HCT116 (cell line): ENCODE data around the gene MCAM.

ENCODE experiments used
- EGR1 ChIP-seq: IDR thresholded peaks from 2 replicates; pipeline ENCODE4 v1.6.1; 2012; ENCODE audit warnings: low read depth
- EZH2 ChIP-seq: fragments of 200-600 bp; sonication (generic); IDR thresholded peaks from 2 replicates; pipeline ENCODE4 v1.6.1; 2017; ENCODE audit warnings: antibody characterized with exemption, mixed run types
- EZH2phosphoT487 ChIP-seq: fragments of 200-600 bp; IDR thresholded peaks from 2 replicates; pipeline ENCODE4 v1.6.1; 2018; ENCODE audit warnings: antibody characterized with exemption, borderline replicate concordance
- TF ChIP-seq, protein P1 (sequence below), 3 experiments: fragments of 200-600 bp in 1 of 3; sonication (generic) in 1 of 3; IDR thresholded peaks in 2 of 3; conservative IDR thresholded peaks in 1 of 3; 2 replicates each; pipeline ENCODE4 v1.5.1; 2012 to 2017; ENCODE audit warnings: low read depth in 2 of 3, low read length in 2 of 3, antibody characterized with exemption in 1 of 3, borderline replicate concordance in 1 of 3, control low read depth in 1 of 3, mild to moderate bottlenecking in 1 of 3, mixed read lengths in 1 of 3, mixed run types in 1 of 3, moderate library complexity in 1 of 3; ENCODE audit not compliant: insufficient read depth in 1 of 3
- TF ChIP-seq, protein P2 (sequence below): IDR thresholded peaks from 2 replicates; pipeline ENCODE4 v1.6.1; 2012; ENCODE audit warnings: low read depth
- TF ChIP-seq, protein P3 (sequence below): IDR thresholded peaks from 2 replicates; pipeline ENCODE4 v1.6.1; 2012

DNA sequence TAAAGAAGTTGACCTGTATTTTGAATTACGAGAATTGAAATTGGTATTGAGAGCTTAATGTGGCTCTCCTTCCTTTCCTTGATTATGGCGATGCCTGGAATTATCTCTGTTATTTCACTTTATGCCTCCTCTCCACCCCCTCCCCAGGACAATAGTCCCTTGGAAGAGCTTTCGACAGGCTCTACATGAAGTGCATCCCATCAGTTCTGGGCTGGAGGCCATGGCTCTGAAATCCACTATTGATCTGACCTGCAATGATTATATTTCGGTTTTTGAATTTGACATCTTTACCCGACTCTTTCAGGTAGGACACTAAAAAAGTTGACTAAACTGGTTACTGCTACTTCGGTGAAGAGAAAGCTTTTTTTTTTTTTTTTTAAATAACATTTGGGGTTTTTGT, 43.2 kb downstream of the MCAM start:
- TF ChIP-seq EZH2 (no peak), EZH2phosphoT487 (no peak), EGR1 (no peak)
- TF ChIP-seq, protein P1, sequence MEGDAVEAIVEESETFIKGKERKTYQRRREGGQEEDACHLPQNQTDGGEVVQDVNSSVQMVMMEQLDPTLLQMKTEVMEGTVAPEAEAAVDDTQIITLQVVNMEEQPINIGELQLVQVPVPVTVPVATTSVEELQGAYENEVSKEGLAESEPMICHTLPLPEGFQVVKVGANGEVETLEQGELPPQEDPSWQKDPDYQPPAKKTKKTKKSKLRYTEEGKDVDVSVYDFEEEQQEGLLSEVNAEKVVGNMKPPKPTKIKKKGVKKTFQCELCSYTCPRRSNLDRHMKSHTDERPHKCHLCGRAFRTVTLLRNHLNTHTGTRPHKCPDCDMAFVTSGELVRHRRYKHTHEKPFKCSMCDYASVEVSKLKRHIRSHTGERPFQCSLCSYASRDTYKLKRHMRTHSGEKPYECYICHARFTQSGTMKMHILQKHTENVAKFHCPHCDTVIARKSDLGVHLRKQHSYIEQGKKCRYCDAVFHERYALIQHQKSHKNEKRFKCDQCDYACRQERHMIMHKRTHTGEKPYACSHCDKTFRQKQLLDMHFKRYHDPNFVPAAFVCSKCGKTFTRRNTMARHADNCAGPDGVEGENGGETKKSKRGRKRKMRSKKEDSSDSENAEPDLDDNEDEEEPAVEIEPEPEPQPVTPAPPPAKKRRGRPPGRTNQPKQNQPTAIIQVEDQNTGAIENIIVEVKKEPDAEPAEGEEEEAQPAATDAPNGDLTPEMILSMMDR (IDR thresholded peaks at IDR 0.05 in 2 of 3, conservative IDR thresholded peaks at IDR 0.05 in 1 of 3; ENCODE audit: borderline replicate concordance in 1 of 3, insufficient read depth in 1 of 3, low read depth in 2 of 3, low read length in 2 of 3): no peak
- TF ChIP-seq, protein P2, sequence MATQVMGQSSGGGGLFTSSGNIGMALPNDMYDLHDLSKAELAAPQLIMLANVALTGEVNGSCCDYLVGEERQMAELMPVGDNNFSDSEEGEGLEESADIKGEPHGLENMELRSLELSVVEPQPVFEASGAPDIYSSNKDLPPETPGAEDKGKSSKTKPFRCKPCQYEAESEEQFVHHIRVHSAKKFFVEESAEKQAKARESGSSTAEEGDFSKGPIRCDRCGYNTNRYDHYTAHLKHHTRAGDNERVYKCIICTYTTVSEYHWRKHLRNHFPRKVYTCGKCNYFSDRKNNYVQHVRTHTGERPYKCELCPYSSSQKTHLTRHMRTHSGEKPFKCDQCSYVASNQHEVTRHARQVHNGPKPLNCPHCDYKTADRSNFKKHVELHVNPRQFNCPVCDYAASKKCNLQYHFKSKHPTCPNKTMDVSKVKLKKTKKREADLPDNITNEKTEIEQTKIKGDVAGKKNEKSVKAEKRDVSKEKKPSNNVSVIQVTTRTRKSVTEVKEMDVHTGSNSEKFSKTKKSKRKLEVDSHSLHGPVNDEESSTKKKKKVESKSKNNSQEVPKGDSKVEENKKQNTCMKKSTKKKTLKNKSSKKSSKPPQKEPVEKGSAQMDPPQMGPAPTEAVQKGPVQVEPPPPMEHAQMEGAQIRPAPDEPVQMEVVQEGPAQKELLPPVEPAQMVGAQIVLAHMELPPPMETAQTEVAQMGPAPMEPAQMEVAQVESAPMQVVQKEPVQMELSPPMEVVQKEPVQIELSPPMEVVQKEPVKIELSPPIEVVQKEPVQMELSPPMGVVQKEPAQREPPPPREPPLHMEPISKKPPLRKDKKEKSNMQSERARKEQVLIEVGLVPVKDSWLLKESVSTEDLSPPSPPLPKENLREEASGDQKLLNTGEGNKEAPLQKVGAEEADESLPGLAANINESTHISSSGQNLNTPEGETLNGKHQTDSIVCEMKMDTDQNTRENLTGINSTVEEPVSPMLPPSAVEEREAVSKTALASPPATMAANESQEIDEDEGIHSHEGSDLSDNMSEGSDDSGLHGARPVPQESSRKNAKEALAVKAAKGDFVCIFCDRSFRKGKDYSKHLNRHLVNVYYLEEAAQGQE: no peak
- TF ChIP-seq, protein P3, sequence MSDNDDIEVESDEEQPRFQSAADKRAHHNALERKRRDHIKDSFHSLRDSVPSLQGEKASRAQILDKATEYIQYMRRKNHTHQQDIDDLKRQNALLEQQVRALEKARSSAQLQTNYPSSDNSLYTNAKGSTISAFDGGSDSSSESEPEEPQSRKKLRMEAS: no peak
